ENCODE results near the gene NPC2.

Gene NPC2

DNA sequence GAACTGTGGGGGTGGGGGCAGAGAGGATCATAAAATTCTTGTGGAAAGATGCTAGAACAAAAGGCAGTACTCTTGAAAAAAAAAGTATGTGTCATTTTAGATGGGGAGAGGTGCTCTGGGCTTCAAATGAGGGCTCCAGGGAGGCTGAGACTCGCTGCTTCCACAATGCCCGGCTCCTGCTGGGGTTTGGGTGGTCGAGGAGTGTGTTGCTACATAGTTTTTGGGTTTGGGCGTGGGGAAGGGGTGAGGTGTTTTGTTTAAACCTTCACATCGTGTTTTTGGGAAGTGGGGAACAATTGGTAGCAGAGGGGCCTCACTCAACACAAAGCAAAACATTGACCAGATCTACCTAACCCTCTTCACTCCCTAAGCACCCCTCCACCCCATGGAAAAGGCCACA, 8.6 kb upstream of the NPC2 start:
- DNase-seq, result no peak

DNA sequence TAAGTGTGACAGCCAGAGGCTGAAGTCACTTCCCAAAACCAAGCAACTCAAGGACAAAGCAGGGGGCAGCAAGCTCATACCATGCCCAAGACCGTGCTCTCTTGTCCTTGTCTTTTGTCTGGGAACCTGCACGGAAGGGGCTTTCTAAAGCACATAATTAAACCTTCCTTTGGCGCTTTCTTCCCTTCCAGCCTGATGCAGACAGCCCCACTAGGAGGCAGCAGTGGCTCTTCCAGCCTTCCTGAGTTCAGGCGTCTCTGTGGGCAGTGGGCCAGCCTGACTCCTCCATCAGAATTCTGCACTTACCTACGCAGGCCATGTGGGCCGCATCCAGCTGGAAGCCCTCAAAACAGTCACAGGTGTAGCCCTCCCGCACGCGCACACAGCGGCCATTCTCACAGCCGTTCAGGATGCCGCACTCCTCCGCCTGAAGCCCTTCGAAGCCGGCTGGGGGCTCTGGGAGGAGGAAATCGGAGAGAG, 8.1 kb upstream of the NPC2 start:
- no peak for DNase-seq

DNA sequence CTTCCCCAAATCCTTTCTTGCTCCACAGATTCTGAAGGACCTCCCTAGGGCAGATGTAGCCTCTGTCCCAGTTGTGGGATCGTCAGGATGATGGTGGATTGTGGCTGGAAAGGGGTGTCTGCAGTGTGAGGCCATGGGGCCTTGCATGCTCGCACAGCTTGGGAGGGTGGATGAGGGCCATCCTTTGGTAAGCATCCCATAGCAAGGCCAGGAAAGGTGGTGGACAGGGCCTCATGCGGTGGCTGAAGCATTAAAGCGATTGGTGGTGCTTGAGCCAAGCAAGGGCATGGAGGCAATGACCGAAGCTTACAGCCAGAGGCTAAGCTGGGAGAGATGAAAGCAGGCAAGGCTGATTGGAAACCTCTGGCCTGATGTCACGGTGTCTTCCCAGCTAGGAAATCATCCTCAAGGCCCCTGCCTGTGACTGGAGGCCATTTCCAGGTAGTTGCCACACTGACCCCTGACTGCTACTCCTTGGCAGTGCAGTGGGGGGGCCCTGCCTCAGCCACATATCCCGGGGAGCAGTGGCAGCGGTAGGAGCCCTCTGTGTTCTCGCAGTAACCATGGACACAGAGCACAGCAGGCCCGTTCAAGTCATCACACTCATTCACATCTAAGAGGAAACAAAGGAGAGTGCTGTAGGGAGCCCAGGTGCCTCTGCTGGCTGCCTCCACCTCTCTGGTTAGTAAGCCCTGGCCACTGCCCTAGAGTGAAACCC, 7.5 kb upstream of the NPC2 start:
- DNase-seq, result no peak

DNA sequence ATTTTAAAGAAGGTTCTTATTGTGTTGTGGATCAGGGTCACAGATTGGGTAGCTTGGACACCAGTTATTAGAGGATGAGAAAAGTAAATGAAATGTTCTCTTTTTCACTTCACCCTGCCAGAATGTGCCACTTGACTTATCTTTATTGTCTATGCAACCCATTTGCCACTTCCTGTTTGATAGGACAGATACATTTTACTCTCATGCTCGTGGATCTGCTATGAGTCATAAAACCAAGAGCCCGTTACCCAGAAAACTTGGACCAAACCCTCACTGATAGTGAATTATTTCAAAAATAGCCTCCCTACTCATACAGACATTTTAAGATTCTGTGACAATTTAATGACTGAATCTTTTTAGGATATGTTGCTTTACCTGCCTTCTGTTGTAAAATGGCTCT, 2.3 kb upstream of the NPC2 start:
- no peak for DNase-seq

DNA sequence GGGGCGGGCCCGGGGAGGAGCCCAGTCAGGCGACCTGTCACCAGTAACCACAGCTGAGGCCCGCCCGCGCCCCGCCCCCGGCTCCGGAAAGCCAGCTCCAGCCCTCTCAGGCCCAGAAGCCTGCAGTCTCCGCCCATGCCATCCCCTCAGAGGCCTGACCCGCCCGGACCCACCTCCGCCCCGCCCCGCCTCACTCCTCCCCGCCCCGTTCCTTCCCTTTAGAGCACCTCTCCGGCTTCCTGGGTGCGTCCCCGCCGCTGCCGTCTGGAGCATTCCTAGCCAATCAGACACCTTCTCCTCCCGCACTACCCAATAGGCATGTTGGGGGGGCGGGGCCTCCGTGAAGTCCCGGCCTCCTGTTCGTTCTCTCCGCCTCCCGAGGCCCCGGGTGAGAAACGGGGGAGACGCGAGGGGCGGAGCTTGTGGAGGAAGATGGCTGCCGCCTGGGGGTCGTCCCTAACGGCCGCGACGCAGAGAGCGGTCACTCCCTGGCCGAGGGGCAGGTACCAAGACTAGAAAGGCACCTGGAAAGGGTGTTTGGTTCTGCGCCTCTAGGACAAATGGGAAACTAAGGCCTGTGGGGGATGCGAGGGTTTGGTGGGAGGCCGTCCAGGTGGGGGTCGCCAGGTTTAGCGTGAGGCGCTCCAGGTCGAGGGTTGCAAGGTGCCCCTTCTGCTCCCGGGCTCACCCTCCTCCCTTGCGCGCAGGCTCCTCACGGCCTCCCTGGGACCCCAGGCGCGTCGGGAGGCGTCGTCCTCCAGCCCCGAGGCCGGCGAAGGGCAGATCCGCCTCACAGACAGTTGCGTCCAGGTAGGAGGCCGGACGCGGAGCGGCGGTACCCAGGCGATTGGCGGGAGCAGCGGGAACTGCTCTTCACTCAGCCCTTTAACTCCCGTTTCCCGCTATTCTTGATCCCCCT, 497 bp upstream of the NPC2 start, which contains the start of gene ISCA2:
TSS of gene ISCA2 (plus strand) at position 423 of the 919 bp plus-strand sequence. CDS start at position 433, 10 bp downstream.
- DNase-seq, result peak; percentile 100

DNA sequence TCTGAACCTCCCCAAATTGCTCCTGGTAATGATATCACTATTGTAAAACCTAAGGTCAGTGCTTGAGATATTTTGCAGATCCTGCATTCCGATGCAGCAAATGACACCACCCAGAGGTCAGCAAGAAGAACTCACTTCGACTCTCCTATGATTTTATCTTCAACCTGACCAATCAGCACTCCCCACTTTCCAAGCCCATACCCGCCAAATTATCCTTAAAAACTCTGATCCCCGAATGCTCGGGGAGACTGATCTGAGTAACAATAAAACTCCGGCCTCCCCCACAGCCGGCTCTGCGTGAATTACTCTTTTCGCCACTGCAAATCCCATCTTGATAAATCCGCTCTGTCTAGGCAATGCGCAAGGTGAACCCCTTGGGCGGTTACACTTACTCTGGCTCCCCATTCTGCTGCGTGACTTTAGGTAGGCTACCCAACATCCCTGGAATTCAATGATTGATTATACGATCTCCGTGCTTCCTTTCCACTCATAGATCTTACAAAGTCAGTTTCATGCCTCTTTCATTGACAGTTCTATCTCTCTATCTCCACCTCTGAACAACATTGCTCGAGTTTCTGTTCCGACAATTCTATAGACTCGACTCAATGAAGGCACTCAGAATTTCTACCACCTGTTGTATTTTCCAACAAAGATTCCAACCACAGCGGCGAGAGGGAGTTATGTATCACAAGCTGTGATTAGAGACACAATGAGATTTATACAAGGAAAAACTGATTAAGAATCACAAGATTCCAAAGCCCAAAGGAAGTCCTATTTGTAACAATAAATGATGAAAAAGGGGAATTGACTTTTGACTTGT, 939 bp downstream of the NPC2 start:
- DNase-seq, result peak; percentile 14

DNA sequence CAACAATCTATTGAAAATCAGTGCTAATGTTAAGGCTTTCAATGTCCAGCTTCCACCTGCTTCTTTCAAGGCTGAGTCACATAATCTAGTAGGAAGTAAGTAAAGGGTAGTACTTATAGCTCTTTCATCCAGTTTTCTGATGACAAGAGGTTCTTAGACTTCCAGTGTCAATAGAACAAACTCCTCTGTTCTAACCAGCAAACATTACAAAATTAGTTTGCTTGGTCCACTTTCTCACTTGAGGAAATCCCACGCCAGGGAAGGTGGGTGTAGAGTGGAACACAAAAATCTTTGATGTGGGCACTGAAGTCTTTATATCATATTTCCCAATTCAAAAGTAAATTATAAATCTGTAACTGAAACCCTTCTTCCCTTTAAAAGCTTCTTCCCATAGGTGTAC, 2.6 kb downstream of the NPC2 start:
- no peak for DNase-seq

DNA sequence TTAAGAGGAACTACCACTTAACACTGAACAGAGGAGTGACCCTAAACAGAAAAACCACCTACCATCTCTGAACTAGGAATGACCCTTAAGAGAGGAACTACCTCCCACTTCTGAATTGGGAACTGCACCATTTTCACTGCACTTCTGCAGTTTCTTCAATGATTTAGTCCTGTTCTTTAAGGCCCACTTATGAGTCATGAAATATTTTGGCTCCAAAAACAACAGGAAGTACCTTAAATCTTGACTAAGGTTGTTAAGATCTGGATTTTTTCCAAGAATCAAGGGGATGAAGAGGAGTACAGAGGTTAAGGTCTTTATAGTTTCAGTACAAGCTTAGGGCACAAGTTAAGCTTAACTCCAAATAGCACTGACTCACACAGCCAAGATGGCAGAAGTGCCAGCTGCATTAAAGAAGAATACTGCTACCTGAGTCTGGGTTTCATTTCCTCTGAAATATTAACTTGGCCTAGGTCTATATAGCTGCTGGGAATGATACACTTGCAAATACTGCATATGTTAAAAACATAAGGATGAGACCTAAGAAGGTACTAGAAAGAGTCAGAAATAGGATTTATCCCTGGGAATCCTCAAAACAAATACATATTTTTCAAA, 4.2 kb downstream of the NPC2 start:
- DNase-seq, result no peak

DNA sequence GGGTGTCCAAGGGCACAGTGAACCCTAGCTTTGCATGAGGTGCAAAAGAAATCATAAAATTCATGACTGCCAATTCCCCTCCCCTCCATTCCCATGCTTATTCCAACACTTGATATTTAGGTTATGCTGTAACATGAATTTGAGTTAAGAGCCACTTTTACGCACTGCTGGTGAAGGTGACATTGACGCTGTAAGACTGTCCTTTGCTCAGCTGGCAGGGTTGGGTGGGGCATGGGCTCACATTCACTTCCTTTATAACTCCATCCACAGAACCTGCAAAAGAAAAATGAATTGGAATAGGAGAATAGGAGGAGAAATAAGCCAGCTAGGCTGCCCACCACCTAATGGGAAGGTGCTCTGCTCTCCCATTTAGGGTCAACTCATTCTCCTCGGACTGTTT, 6.9 kb downstream of the NPC2 start:
- DNase-seq, result no peak

DNA sequence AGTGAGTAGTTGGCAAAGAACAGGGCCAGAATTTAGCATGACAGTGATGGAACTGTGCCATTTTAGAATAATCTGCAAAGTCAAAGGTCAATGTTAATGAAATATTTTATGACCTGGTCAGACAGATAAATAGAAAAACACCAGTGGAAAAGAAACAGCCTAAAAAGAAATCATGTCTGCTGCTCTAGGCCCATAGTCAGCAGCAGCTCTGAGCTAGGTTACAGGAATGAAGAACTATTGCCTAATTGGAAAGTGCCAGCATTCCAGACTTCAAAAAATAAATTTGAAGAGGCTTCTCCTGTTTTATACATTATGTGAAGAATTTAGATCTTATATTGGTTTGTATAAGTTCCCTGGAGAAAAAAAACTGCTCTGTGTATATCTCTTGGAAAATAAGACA, 9.8 kb downstream of the NPC2 start:
- no peak for DNase-seq

DNA sequence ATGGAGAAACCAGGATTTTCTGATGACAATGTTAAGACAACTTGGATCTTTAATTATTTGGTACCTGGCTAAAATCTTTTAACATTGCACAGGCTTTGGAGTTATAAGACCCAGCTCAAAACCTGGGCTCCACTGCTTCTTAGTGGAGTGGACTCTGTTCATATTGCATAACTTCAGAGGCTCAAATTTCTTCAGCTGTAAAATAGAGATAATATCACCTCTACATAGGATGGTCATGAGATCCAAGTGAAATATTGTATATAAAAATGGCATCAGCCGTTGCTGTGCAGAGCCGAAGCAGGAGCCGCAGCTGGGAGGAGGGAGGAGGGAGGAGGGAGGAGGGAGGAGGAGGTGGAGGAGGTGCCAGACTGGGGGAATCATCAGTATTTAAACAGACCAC, 10.5 kb downstream of the NPC2 start:
- DNase-seq, result no peak

DNA sequence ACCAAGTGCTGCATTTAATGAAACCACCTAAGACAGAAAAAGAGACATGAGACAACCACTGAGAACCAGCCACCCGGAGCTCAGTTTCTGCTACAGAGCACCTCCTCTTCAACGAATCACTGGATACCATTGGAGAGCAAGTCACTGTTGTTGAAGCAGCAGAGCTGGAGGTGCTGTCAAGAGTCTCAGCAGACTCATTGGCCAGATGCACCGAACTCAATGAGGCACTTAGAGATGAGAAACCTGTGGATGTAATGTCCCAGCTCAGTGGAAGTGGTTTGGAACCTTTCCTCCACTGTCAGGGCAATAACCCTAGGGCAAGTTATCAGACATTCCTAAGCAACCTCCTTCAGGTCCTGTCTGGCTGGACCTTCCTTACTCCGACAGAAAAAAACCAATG, 13.1 kb downstream of the NPC2 start:
- DNase-seq, result no peak

DNA sequence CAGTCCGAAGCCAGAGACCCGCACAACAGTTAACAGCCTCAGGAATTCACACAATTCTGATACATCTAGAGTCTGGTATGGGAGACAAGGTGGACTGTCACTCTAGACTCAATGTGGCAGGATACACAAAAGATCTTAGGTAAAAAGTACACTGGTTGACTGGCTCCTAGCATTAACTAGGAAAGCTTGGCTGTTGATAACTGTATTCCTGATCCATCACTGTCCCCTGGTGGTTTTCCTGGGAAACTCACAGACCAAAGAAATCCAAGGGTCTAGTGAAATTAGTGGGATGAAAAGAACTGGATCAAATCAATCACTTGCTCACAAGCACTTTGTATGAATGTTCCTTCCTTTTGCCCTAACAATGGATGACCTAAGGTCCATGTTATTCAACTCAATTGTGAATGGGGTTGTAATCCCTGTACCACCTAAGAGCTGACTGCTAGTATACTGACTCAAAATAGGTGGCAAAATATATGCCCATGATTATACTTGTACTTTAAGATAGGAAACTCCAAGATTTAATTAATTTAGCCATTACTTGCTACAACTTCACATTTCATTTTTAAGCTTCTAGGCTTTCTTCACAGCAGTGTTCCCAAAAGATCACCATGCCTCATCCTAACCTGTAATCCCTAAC, 14.0 kb downstream of the NPC2 start:
- DNase-seq, result no peak

DNA sequence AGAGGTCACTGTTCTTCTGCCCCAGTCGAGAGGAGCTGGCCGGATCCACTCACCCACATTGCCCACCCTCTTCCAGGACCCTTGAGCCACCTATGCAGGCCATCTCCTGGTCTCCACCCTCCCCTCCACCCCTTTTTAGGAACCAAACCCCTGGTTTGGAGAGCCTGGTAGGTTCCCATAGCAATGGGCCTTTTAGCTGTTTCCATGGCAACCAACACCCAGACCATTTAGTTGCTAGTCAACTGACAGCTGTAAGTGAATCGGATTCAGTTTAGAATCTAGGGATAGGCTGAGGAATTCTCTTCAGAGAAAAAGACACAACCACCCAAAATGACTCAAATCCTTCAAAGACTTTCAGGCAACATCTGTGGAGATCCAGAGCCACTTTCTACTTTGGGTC, 16.5 kb downstream of the NPC2 start:
- DNase-seq, result no peak

DNA sequence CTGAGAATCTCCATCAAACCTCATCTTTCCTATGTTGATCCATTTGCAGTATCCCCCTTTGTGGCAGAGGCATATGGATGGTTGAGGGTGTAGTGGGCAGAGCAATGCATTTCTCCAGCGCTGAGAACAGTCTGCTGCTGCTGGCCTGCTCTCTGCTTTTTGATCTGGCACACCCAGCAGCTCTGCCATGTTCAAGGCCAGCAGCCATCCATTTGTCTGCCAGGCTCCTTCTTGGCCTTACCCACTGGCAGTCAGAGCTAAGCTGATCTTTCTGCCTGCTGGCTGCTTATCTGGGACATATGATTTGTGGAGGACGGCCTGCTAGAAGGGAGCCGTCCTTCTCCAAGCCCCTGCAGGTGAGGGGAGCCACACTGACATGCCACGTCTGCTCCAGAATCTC, 17.0 kb downstream of the NPC2 start:
- no peak for DNase-seq

DNA sequence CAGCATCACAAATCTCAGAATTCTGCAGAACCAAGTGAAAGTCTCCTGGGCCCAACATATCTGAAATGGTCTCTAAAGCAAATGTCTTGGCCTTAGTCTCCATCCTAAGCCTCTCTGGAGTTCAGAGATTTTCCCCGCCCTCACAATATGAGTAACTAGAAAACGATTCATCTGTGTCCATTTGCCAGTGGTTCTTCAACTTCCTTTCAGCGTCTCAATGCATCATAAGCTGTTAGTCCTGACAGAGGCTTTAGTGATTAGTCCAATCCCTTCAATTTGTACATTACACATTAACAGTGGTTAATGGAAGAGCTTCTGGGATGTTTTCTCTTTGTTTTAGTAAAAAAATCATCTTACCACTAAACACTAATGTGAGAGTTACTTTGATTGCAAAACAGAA, 17.4 kb downstream of the NPC2 start:
- no peak for DNase-seq

DNA sequence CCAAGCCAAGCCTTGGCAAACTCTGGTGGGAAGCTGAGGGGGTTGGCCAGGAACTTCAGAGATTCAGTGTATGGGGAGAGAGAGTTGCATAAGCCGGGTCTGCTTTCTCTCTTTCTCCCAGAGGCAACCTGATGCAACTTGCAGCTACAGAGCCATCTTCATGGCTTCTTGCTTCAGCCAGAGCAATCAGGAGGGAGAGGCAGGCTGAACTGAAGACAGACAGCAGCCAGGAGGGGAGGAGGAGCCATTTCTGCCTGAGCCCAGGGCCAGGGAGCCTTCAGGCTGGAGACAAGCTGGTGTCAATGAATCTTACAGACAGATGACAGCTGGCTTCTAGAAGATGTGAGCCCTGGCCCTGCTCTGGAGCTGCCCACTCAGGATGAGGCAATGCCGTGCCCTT, 18.7 kb downstream of the NPC2 start:
- DNase-seq, result no peak

DNA sequence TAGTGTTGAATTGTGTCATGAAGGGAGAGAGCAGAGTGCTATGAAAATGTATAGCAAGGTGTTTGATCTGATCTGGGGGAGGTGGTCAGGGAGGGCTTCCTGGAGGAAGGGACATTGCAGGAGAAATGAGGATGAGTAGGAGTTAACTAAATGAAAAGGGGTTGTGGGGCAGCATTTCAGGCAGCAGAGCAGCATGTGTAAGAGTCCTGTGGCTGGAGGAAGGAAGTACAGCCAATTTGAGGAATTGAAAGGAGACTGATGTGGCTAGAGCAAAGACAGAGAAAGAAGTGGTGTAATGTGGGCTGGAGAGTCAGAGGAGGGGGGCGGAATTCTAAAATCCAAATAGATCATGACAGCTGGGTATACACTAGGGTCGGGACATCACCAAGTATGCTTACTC, 20.5 kb downstream of the NPC2 start:
- DNase-seq, result no peak

DNA sequence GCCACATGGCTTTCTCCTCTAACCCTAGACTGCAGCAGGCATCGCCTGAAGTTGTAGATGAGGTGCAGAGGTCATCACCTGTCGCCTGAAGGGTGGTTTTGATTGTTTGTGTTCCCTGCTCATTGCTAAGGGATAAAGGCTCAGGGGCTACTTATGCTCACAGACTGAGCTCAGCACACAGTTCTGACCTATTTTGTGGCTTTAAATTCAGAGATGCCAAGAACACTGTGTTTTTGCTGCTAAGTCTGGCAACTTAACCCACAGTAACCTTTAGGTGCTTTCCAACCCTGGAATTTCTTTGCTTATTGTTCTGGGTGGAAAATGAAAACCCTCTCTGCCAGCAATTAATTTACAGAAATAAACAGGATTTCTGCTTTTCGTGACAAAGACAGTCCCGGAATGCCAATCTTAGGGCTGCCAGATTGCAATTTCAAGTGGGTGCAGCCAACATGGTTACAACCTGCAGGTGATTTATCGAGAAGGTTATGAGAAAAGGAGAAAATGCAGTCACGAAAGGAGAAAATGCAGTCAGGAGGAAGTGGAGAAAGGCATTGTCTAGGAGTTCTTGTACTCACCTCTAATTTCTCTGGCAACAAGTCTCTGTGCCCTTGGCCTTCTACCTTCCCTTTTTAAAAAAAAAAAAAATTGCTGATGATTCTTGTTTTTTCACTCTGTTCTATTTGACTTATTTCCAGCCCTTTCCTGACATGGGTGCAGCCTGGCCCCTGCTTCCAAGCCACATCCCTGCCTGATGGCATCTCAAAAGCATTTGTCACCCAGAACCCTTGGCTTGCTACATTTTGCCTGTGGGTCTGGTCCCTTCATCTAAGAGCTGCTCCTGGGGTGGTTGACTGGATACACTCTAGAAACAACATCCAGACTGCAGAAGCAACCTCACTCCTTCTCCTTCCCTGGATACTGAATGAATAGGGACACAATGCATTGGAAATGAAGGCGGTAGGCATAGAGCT, 23.3 kb downstream of the NPC2 start:
- DNase-seq, result no peak

DNA sequence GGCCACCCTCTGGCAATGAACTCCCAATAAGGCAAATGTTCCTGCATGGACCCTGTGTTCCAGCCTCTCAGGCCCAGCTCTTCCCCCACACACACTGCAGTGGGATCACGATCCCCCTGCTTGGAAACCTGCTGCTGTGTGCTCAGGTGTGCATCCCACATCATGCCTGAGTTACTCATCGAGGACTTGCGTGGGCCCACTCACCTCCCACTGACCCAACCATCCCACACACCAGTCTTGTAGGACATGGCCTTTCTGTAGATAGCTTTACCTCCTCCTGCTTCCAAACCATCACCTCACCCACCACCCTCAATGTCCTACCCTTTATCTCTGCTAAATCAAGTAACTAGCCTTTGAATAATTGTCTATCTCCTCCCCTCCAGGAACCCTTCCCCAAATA, 24.6 kb downstream of the NPC2 start:
- no peak for DNase-seq

DNA sequence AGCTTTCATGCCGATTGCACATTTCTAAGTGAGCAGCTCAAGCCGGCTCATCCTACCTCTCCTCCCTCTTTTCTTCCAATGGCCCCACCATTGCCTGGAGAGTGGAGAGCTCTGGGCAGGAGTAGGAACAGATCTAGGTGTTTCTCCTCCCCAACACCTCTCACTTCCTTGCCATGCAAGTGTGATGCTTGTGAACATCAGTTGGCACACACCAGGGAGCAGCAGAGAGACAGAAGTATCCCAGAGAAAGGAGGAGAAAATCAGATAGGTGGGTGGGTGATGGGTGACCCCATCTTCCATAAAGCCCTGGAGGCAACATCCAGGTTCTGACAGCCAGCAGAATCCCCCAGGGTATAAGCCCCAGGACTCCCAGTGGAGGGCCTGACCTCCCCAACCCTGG, 27.8 kb downstream of the NPC2 start:
- no peak for DNase-seq
